NCI-H146 (cell line): Measurements from ENCODE around the gene LRIG3.

Experiments
- DNase-seq: peaks from one replicate; lab custom pipeline; 2025; lab: John Stamatoyannopoulos, UW

The LRIG3 gene

DNA sequence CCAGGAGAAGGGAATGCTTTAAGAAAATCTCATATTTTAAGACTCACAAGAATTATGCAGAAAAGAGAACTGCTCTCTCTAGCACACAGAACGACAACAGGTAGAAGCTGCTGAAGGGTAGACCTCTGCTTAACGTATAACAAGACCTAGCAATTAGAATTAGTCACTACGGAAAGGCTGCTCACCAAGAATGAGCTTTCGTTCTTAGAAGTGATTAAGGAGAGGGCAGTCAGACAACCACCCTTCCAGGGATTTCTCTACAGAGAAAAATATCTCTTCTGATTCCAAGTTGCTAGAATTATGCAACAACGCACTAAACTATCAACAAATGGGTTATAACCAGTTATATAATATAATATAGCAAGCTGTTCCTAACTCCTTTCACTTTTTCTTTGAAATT, 18.6 kb downstream of the LRIG3 start:
- DNase-seq, result no peak

DNA sequence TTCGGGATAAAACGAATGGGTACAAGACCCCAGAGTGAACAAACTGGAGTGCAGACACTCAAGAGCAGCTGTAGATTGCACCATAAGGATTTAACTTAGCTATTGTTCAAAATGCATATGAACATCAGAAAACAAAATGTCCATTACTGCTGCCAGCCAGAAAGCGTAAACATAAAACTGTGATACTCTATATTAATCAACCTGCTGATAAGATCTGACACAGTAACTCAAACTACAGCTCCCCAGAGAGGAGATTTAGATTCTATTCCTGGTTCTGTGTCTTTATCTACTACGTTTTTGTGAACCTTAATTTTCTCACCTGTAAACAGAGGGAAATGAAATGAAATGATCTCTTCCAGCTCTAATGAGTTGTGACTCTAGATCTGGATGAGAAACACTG, 22.3 kb downstream of the LRIG3 start:
- DNase-seq, result peak; percentile 16

DNA sequence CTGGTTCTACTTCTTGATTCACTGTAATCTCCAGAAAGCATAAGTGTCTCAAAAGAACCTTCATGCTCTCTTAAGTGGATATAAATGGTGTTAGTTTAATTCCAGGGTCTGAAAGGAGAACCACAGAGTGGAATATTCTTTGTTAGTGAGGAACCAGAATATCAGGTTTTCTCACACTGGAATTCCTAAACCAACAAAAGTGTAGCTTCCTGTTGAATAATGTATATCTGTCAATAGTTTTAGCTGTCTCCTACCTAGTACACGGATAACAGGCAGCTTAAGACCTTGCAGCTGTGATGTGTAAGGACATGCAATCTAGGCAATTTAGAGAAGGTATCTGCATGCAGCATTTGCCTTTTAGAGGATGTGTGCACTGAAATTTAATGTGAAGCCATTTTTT, 24.0 kb downstream of the LRIG3 start:
- DNase-seq, result peak; percentile 19

DNA sequence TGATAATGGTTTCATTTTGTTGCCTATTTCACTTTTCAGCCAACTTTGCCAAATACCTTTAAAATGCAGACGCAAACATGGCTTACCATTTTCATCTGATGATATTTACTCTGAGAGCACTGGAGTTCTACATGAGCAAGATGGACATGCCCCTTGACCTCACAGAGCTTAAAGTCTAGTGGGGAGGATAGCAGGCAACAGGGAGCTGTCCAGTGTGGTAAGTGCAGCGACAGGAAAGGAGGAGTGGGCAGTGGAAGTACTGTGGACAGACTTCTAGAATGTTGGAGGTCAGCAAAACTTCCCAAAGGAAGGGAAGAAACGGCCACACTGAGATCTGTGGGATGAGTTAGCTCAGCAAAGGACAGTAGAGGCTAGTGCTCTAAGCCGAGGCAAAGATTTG, 25.3 kb downstream of the LRIG3 start:
- DNase-seq, result no peak

DNA sequence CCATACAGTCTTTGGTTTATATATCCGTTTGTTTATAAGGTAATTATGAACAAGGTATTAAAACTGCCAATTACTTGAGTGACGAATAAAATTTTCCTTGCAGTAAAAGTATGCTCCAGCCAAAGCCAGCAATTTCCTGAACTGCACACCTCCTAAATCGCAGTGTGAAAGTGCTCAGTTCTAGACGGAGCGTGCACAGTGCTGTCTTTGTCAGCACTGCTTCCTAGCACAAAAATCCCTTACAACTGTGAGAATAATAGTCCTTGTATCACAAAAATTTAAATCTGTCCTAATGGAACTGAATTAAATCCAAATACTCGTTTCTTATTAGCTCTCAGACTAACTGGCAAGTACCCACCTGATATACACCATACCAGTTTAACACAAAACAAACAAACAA, 26.3 kb downstream of the LRIG3 start:
- DNase-seq, result no peak

DNA sequence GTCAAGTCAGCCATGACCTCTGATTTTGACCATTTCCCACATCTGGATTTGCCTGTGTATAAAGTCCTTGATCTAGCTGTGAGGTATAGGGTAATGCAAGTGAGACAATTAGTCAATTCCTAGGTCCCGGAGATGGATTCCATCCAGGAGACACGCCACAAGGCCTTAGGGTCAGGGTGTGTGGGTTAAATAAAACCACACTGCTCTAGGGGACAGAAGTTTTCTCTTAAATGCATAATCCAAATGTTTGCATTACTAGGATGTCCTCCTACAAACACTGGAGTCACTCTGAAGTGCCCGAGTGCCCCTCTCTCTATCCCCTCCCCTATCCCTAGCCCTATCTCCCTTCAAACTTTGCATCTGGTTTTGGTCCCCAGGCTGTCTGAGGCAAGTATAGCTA, 26.8 kb downstream of the LRIG3 start:
- DNase-seq, result no peak

DNA sequence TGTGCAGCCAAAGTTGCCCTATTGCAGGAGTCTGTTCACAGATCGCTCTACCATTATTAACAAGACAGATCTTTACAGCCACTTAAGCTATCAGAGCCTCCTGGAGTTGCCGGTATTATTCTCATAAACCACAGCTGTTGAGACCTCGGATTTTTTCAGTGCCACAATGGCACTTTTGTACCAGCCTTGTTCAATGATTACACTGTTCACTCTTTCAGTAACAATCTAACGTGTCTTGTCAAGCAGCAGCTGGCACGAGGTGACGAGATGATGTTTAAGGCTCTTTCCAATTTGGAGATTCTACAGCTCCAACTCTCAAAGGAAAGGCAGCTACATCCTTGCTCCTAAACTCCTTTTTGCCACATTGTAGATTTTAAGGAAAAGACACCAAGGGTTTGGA, 30.7 kb downstream of the LRIG3 start:
- no peak for DNase-seq

DNA sequence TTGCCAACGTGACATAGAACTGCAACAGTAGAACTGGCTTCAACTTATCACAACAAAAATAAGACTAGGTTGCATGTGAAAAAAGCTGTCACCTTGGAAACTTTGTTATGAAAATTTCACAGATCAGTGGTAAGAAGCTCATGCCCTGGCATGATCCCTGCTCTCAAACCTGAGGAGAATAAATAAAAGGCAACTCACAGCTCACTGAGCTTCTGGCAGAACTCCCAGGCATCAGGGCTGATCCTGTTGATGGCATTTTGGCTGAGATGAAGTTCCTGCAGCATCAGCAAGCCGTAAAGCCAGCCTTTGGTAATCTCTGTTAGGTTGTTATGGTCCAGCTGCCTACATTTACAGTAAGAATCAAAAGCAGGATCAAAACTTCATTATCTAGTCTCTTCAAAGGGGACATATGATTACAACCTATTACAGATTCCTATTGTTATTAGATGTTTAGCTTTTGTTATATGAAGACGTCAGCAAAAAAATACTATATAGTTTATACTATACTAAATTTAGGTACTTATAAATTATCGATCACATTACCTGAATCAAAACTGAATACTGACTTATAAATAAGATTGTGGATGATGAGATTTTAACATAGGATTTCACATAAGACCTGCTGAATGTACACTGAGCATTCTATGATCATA, 32.0 kb downstream of the LRIG3 start:
- DNase-seq, result no peak

DNA sequence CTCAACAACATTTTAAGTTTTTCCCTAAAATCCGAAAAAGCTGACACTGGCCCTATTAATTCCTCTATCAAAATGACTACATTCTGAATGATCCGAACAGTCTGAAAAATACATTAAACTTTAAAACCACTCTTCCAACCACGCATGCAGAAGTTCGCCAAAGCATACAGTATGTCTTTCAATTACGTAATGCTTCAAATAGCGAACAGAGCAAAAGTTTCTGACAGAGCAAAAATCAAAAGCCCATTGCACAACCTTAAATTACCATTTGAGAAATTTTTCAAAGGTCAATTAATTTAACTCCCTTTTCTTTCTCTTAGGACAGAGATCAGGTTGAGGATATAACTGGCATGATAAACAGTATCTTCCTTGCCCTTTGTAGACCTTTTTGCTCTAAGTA, 33.2 kb downstream of the LRIG3 start:
- DNase-seq, result no peak

DNA sequence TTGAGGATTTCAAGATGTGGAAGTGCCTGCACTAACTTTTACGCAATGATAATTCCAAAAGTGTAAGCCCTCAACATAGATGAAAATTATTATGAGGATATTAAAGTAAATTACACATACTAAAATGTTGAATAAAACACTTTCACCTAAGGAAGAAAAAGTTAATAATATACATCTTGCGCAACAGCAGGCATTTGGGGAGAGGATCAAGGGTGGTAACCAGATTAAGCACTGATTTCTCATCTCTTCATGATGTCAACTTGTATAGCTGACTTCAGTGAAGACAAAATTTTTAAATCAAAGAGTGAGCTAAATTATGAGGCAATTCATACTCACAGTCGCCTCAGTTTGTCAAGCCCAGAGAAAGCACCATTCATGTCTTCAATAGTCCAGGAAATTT, 33.8 kb downstream of the LRIG3 start:
- no peak for DNase-seq

DNA sequence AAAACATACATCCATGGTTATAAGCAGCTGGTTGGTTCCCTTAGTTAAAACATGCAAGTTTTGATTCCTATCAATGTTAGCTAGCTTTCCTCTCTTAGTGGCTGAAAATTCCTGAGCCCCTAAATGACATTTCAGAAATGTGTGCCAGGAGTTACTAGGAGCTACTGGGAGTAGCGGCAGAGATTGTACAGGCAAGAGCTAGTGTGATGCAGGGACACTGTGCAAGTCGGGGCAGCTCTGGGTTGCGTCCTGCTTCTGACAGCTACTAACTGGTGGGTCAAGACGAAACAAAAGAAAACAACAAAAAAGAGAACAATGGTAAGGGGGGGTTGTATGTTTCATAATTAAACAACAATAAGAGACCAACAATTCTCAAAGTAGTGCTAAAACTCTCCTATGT, 35.4 kb downstream of the LRIG3 start:
- no peak for DNase-seq

DNA sequence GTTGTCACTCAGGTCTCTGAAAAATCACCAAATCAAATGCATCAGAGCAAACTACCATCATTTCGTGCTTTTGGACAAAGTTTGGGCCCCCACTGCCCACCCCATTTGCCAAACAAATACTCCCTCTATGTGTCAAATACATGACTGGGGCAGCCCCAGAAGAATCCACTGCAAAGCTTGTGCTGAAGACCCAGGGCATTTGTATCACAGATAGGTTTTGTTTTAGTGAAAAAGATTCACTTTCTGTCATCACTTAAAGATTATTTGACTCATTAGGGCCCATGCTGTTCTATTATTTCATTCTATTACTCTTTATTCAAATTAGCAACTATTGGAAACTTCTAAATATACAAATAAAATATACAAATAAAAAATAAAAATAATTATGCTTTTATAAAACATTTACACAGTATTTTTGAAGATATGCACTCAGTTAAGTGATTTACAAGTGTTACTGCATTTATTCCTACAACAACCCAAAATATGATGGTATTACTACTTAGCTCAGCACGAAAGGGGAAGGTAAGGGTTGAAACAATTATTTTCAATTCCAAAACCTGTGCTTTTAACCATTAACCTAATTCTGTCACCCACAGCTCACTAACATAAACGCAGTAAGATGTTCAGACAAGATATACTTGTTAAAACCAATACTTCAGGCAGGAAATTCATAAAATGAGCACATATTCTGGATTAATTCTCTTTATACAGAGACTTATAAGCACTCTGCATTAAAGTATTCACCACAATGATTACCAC, 36.5 kb downstream of the LRIG3 start:
- no peak for DNase-seq

DNA sequence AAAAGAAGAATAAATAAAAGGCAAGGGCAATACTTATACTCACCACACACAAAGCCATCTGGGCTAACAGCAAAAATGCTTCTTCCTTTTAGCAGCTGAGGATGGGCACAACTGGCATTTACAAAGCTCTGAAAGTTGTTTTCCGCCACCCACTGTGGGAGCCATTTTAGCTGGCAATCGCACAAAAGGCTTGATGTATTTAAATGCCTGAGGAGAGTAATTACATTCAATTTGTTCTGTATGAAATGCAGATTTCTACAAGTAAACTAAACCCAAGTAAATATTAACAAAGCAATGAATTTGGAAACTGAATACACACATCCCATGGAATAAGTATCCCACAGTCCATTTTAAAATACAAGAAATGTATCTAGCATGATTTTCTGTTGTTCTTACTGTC, 37.5 kb downstream of the LRIG3 start:
- peak; percentile 96 for DNase-seq

DNA sequence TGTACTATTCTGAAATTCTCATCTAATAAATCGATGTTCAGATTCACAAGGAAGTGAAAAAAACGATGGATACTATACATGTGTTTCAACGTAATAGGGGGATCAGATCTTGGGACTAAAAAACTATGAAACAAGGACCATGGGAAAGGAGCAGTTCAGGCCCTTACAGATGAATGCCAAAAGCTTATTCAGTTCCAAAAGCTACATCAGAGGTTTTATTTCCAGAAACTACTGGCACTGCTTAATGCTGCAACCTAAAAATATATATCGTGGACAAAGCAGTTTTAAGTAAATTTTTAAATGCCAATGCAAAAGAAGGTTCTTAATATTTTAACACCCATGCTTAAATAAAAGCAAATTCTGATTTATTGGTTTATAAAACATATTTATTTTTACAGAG, 38.5 kb downstream of the LRIG3 start:
- DNase-seq, result no peak

DNA sequence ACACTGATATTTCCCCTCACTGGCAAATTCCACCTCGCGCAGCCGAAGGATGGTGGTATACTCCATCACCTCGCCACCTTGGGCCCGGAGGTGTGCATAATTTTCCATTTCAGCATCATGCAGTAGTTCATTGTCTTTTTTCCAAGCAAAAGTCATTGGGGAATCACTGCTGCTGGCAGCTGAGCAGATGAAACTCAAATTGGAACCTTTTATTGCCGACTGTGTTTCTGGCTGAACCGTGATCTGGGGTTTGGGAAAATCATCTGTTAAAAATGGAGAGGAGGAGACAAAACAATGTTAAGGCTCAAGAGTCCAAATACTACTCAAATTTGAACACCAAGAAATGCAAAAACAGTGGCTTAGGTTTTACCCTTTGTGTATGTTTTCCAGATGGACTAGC, 39.7 kb downstream of the LRIG3 start:
- DNase-seq, result no peak

DNA sequence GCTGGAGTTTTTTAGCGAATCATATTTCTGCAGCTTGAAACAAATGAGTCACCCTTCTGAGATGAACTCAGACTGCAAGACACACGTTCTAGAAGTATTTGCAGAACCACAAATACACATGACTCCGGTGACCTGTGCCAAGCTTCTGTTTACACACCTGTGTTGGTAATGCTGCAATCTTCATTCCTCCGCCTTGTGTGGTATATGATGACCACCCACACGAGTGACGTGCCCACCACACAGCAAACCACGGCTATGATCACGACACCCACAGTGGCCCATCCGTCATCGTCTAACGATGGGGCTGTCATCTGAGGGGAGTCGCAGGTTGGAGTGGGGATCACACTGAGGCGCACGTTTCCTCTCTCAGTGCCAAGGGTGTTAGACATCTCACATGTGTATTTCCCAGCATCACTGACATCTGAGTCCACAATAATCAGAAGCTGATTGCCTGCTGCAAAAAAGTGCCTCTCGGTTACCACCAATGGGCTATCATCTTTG, 43.0 kb downstream of the LRIG3 start:
- DNase-seq, result peak; percentile 22

DNA sequence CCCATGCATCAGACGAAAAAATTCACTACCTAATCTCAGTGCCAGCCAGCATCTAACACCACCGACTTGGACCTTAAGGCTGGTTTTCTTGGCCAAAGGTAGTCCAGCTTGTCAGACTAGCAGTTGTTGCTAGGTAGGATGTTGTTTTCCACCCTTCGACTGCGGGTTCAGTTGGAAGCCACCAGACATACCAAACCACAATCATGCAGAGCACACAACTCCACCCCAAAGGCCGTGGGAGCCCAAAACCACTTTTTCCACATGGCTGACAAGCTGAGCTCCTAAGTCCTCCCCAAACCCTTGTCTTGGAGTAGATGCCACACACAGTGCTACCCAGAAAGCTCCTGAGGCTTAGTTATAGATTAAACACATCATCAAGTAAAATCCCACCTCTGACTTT, 46.8 kb downstream of the LRIG3 start:
- DNase-seq, result no peak

DNA sequence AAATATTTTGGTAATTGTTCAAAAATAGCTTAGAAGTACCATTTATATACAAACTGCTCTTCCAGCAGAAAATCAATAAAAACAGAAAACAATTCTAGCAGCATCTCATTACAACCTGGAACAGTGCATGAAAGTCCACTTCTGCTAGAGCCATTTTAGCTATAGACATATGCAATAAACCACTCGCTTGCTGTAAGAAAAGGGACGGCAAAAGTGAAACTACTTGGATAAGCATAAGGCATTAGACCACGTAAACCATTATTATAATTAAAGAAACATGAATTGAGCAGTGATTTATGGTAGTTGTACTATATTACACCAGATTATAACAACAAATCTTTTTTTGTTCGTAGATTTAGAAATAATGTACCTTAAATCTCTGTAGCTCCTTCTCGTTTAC, 48.7 kb downstream of the LRIG3 start:
- DNase-seq, result no peak

DNA sequence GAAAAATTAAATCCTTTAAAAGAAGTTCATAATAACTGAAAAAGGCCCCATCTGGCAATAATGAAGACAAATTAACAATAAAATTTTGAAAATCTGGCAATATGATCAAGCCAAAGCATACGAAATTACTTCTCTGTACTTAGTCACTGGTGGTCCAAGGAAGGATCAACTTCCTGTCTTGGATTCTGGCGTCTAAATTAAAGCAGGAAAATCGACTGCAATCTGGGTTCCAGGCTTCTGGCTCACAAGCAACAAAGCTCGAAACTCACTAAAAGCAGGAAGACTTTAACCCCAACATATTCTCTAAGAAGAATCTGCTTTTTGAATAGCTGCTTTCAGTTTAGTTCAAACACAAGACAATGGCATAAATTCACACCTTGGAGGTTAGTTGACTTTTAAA, 49.7 kb downstream of the LRIG3 start:
- no peak for DNase-seq

DNA sequence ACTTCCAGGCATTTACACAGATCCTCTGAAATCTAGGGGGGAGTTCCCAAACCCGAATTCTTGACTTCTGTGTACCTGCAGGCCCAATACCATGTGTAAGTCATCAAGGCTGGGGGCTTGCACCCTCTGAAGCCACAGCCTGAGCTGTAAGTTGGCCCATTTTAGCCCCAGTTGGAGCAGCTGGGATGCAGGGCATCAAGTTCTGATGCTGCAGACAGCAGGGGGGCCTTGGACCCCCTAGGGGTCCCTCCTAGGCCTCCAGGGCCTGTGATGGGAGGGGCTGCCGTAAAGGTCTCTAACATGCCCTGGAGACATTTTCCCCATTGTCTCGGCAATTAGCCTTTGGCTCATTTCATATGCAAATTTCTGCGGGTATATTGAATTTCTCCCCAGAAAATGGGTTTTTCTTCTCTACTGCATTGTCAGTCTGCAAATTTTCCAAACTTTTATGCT, 59.5 kb downstream of the LRIG3 start:
- DNase-seq, result peak; percentile 83

DNA sequence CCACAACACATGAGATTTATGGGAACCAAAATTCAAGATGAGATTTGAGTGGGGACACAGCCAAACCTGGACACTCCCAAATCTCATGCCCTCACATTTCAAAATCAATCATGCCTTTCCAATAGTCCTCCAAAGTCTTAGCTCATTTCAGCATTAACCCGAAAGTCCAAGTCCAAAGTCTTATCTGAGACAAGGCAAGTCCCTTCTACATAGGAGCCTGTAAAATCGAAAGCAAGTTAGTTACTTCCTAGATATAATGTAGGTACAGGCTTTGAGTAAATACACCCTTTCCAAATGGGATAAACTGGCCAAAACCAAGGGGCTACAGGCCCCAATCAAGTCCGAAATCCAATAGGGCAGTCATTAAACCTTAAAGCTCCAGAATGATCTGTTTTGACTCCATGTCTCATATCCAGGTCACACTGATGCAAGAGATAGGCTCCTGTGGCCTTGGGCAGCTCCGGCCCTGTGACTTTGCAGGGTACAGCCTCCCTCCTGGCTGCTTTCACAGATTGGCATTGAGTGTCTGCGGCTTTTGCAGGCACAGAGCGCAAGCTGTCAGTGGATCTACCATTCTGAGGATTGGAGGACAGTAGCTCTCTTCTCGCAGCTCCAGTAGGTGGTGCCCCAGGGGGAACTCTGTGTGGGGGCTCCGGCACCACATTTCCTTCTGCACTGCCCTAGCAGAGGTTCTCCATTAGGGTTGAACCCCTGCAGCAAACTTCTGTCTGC, 60.1 kb downstream of the LRIG3 start:
- no peak for DNase-seq

DNA sequence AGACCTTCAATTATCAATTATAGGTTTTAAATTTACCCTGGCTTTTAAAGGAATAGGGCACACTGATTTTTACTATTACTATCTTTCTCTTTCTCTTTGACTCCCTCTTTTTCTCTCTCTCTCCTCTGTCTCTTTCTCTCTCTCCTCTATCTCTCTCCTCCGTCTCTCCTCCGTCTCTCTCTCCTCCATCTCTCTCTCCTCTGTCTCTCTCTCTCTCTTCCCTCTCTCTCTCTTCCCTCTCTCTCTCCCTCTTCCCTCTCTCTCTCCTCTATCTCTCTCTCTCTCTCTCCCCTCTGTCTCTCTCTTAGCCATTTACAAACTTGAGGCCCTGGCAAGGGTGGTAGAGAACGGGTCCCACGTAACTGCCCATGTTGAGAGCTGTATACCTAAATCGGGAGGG, 62.3 kb downstream of the LRIG3 start:
- DNase-seq, result no peak

DNA sequence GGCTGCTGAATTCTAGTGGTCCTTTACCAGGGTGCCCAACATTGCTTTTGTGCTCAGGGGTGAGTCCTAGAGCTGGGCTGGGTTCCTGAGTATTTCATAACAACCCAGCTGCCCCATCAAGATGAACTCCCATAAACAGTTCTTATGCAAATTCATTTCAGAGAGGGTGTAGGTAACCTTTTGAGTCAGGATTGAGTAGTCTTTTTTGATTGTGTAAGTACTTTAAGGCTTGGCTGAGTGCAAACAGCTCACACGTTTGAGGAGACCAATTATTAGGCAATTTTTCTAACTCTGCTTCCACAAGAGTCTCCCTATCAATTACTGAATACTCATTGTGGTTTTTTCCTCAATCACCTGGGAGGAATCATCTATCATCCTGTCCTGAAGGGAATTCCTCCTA, 63.1 kb downstream of the LRIG3 start:
- peak; percentile 14 for DNase-seq
